Omental fat pad (tissue), 4 donors: ENCODE measurements around the gene MAPK8IP3. TPM values are rescaled to one million over a fixed set of nuclear protein-coding genes. Genes with fewer than 3 reads are reported as not detected.
"Not testable (repeated sequence)": the region's sequence is repeated elsewhere in the genome, so short reads cannot be mapped to it uniquely, and the experiment has no call there.

Experiments used
- ATAC-seq: fragments of 150-250 bp; one replicate; pipeline ENCODE4 v1.9.1; 2016; ENCODE audit warnings: mild to moderate bottlenecking, moderate library complexity; ENCODE audit not compliant: low FRiP score
- DNase-seq: peaks from one replicate; pipeline ENCODE4 v3.0.0-alpha.2; 2019; ENCODE audit warnings: low spot score
- total RNA-seq, 4 donors: library from RNA; depleted of rRNA; stranded (reverse); fragments of >200 nt; gene quantifications; one replicate each; pipeline ENCODE4 v1.1.0, GENCODE V29; 2016
- TF ChIP-seq, protein P1 (sequence below), 3 donors: fragments of 450-650 bp; IDR thresholded peaks; one replicate each; pipeline ENCODE4 v1.5.1; 2016 to 2017; ENCODE audit warnings: antibody characterized with exemption in 3 of 3, mild to moderate bottlenecking in 3 of 3, moderate library complexity in 2 of 3

The MAPK8IP3 gene
- total RNA-seq, 4 donors from 2014 or later: 27.3 to 73.3 (median 51.6) TPM

- TF ChIP-seq, protein P1, sequence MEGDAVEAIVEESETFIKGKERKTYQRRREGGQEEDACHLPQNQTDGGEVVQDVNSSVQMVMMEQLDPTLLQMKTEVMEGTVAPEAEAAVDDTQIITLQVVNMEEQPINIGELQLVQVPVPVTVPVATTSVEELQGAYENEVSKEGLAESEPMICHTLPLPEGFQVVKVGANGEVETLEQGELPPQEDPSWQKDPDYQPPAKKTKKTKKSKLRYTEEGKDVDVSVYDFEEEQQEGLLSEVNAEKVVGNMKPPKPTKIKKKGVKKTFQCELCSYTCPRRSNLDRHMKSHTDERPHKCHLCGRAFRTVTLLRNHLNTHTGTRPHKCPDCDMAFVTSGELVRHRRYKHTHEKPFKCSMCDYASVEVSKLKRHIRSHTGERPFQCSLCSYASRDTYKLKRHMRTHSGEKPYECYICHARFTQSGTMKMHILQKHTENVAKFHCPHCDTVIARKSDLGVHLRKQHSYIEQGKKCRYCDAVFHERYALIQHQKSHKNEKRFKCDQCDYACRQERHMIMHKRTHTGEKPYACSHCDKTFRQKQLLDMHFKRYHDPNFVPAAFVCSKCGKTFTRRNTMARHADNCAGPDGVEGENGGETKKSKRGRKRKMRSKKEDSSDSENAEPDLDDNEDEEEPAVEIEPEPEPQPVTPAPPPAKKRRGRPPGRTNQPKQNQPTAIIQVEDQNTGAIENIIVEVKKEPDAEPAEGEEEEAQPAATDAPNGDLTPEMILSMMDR (IDR thresholded peaks at IDR 0.05): no peak
- ATAC-seq: no peak
- DNase-seq: no peak
Observed at GRCh38 chr16:1709356-1709755, 3.4 kb downstream of the MAPK8IP3 start.

GRCh38 chr16:1710811-1711507 is 5.0 kb downstream of the MAPK8IP3 start:
- TF ChIP-seq, protein P1 (IDR thresholded peaks at IDR 0.05): no peak

DNA sequence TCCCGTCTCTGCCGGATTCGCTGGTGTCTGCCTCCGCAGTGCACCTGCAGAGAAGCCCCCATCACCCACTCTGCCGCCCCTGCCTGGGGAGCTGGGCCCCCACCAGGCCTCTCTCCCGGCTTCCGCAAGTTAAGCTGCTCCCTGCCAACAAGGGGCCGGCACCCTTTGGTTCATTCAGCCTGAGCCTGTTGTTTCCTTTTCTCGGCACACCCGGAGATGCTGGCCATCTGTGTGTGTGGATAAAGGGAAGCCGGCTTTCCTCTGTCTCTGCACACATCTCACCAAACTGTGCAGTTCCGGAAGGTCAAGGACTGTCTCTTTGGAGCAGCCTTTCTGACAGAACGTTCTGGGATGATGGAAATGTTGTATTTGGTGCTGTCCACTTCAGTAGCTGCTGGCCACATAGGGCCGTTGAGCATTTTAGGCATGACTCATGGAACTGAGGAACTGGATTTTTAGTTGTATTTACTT is 6.8 kb downstream of the MAPK8IP3 start:
- ATAC-seq (no peak), DNase-seq (no peak)
- TF ChIP-seq, protein P1 (IDR thresholded peaks at IDR 0.05): no peak

More at GRCh38 chr16:1710811-1711507, 5.0 kb downstream of the MAPK8IP3 start:
- ATAC-seq: no peak
- DNase-seq: no peak

DNA sequence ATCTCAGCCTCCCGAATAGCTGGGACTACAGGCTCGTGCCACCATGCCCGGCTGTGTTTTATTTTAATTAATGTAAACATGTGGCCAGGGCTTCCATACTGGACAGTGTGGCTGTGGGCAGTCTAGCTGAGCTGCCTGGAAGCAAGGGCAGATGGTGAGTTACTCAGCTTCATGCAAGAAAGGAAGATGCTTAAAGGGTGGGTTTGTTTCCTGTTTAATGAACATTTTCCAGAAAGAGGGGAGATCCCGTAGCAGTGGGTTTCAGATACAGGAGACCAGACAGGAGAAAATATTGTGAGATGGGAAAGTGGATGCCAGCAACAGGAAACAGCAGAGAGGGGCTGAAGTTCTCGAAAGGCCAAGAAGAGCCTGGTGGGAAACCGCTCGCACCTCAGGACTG is 7.3 kb downstream of the MAPK8IP3 start:
- ATAC-seq (no peak), DNase-seq (no peak)
- TF ChIP-seq, protein P1 (IDR thresholded peaks at IDR 0.05): no peak

GRCh38 chr16:1713933-1714332 is 7.9 kb downstream of the MAPK8IP3 start:
- TF ChIP-seq, protein P1 (IDR thresholded peaks at IDR 0.05): no peak
- ATAC-seq: no peak
- no peak for DNase-seq

GRCh38 chr16:1715220-1715619 is 9.2 kb downstream of the MAPK8IP3 start:
- TF ChIP-seq, protein P1 (IDR thresholded peaks at IDR 0.05): no peak
- ATAC-seq (no peak), DNase-seq (no peak)

- not testable (repeated sequence) for DNase-seq, ATAC-seq
Observed at GRCh38 chr16:1718236-1718635, 12.2 kb downstream of the MAPK8IP3 start.

- not testable (repeated sequence) for DNase-seq, ATAC-seq
Observed at GRCh38 chr16:1719559-1720229, 13.7 kb downstream of the MAPK8IP3 start.
